ENCODE measurements around the gene EGR4. TPM values are rescaled to one million over a fixed set of nuclear protein-coding genes. Genes with fewer than 3 reads are reported as not detected.

The EGR4 gene
- total and polyA plus RNA-seq, 2 donors from 2014 or later = not detected

- TF ChIP-seq CTCF (IDR thresholded peaks at IDR 0.05; ENCODE audit: borderline replicate concordance, extremely low read depth, insufficient read depth) = no peak
- no peak for DNase-seq
- peaks cover 0 to 17% (median 14%) of the 10 kb centered on the region in 3 donors for H3K36me3 ChIP-seq (ENCODE audit: control insufficient read depth in 2 of 3, insufficient read depth in 3 of 3, low read length in 3 of 3)
These were observed 37.3 kb downstream of the EGR4 start for GRCh38 chr2:73255907-73256617.

GRCh38 chr2:73255007-73255644, 38.2 kb downstream of the EGR4 start:
- TF ChIP-seq CTCF (IDR thresholded peaks at IDR 0.05; ENCODE audit: borderline replicate concordance, extremely low read depth, insufficient read depth) = no peak
- Histone ChIP-seq H3K27ac (ENCODE audit: low read depth in 2 of 2, low read length in 2 of 2) (no peak overlapping the region), H3K4me1 (ENCODE audit: control insufficient read depth in 2 of 3, insufficient read depth in 2 of 3, low read depth in 1 of 3, low read length in 3 of 3) (no peaks in the 10 kb centered on the region), H3K36me3 (ENCODE audit: control insufficient read depth in 2 of 3, insufficient read depth in 3 of 3, low read length in 3 of 3) (peaks cover 4 to 24% (median 23%) of the 10 kb centered on the region in 3 donors), H3K4me3 (ENCODE audit: low read length in 3 of 3) (no peak overlapping the region), H3K9me3 (ENCODE audit: control insufficient read depth in 2 of 3, insufficient read depth in 1 of 3, low read length in 3 of 3) (no peaks in the 10 kb centered on the region), H3K9ac (ENCODE audit: low read length in 3 of 3) (no peak overlapping the region), H3K27me3 (ENCODE audit: control insufficient read depth, insufficient read depth, low read length) (no peaks in the 10 kb centered on the region)
- no peak for DNase-seq
- FAIRE-seq = no peak
- intact Hi-C loops (cut with DNase I) = no loop called here

More at GRCh38 chr2:73255907-73256617, 37.3 kb downstream of the EGR4 start:
- Histone ChIP-seq H3K4me1 (ENCODE audit: control insufficient read depth in 2 of 3, insufficient read depth in 2 of 3, low read depth in 1 of 3, low read length in 3 of 3) (no peaks in the 10 kb centered on the region), H3K4me3 (ENCODE audit: low read length in 3 of 3) (no peak overlapping the region), H3K9me3 (ENCODE audit: control insufficient read depth in 2 of 3, insufficient read depth in 1 of 3, low read length in 3 of 3) (no peaks in the 10 kb centered on the region), H3K9ac (ENCODE audit: low read length in 3 of 3) (no peak overlapping the region), H3K27ac (ENCODE audit: low read depth in 2 of 2, low read length in 2 of 2) (no peak overlapping the region), H3K27me3 (ENCODE audit: control insufficient read depth, insufficient read depth, low read length) (no peaks in the 10 kb centered on the region)
- intact Hi-C loops (cut with DNase I) = no loop called here
- FAIRE-seq = no peak

DNA sequence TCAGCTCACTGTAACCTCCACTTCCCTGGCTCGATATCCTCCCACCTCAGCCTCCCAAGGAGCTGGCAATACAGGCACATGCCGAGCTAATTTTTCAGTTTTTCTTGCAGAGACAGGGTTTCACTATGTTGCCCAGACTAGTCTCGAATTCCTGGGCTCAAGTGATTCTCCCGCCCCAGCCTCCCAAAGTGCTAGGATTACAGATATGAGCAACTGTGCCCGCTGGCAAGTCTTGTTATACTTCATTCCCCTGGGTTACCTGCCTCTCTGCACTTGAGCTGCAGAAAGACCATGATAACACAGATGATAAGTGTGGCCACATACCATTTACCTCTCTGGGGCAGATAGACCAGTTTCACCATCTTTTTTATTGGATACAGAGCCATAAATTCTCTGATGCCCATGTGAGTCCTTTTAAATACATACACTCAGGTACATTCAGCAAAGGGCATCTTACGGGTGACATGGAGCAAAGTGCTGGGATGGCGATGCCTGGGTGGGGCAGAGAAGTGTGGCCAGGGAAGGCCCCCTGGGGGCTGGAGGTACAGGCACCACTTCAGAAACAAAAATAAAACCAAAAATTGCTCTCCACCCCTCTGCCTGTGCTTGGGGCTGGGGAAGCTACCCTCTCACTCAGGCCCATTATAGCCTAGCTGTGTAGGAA, 38.9 kb downstream of the EGR4 start:
- H3K4me3 ChIP-seq (ENCODE audit: low read length in 3 of 3) = no peak overlapping the region
- H3K27ac ChIP-seq (ENCODE audit: low read depth in 2 of 2, low read length in 2 of 2) = no peak overlapping the region
- no peaks in the 10 kb centered on the region for H3K4me1 ChIP-seq (ENCODE audit: control insufficient read depth in 2 of 3, insufficient read depth in 2 of 3, low read depth in 1 of 3, low read length in 3 of 3)
- TF ChIP-seq CTCF (IDR thresholded peaks at IDR 0.05; ENCODE audit: borderline replicate concordance, extremely low read depth, insufficient read depth) = no peak
- no peaks in the 10 kb centered on the region for H3K27me3 ChIP-seq (ENCODE audit: control insufficient read depth, insufficient read depth, low read length)
- no peaks in the 10 kb centered on the region for H3K9me3 ChIP-seq (ENCODE audit: control insufficient read depth in 2 of 3, insufficient read depth in 1 of 3, low read length in 3 of 3)
- DNase-seq (no peak), FAIRE-seq (no peak)
- H3K36me3 ChIP-seq (ENCODE audit: control insufficient read depth in 2 of 3, insufficient read depth in 3 of 3, low read length in 3 of 3) = peaks cover 4 to 30% (median 29%) of the 10 kb centered on the region in 3 donors
- intact Hi-C loops (cut with DNase I) = no loop called here
- no peak overlapping the region for H3K9ac ChIP-seq (ENCODE audit: low read length in 3 of 3)
